ENCODE results near the gene ZSCAN2. TPM values are rescaled to one million over a fixed set of nuclear protein-coding genes. Genes with fewer than 3 reads are reported as not detected.
"Not testable (repeated sequence)": the region's sequence is repeated elsewhere in the genome, so short reads cannot be mapped to it uniquely, and the experiment has no call there.

The ZSCAN2 gene
- polyA plus RNA-seq = 1 to 10 TPM; 1.8 to 9.9 (median 9.5) TPM

- WGBS, 3 donors = 0% methylated on average over 64 to 68 of the region's 68 CpGs
- H3K27ac ChIP-seq (ENCODE audit: low read depth, low read length) = no peak within 1 kb of the TSS
These were observed at the start of gene ZSCAN2 for GRCh38 chr15:84600687-84601554. ZSCAN2 (plus strand) TSS chr15:84601009; CDS start chr15:84603928, 2,919 bp downstream.

DNA sequence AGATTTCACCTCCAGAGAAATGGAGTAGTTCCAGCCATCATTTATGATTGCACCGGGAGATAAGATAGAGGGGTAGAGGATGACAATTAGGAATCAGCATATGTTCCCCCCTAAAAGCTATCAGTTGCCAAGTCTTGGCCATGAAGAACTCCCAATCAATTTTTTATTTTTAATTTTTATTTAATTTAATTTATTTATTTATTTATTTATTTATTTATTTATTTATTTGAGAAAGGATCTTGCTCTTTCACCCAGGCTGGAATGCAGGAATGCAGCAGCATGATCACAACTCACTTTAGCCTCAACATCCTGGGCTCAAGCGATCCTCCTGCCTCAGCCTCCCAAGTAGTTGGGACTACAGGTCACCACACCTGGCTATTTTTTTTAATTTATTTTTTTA is 49.2 kb upstream of the ZSCAN2 start:
- WGBS, 3 donors = 97% methylated on average over 2 of the region's 2 CpGs
- H3K27ac ChIP-seq (ENCODE audit: low read depth, low read length) = not testable (repeated sequence)

GRCh38 chr15:84552896-84553295 is 47.9 kb upstream of the ZSCAN2 start:
- 95 to 100% (median 96%) methylated on average over 1 of the region's 1 CpG for WGBS, 3 donors
- no peak overlapping the region for H3K27ac ChIP-seq (ENCODE audit: low read depth, low read length)

DNA sequence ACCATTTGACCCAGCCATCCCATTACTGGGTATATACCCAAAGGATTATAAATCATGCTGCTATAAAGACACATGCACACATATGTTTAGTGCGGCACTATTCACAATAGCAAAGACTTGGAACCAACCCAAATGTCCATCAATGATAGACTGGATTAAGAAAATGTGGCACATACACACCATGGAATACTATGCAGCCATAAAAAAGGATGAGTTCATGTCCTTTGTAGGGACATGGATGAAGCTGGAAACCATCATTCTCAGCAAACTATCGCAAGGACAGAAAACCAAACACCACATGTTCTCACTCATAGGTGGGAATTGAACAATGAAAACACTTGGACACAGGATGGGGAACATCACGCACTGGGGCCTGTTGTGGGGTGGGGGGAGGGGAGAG is 44.1 kb upstream of the ZSCAN2 start:
- whole genome bisulfite sequencing, 3 donors = 93 to 100% (median 94%) methylated on average over 2 to 3 of the region's 3 CpGs
- not testable (repeated sequence) for H3K27ac ChIP-seq (ENCODE audit: low read depth, low read length)

GRCh38 chr15:84568021-84568420 is 32.8 kb upstream of the ZSCAN2 start:
- 86 to 93% (median 92%) methylated on average over 6 of the region's 6 CpGs for WGBS, 3 donors
- H3K27ac ChIP-seq (ENCODE audit: low read depth, low read length) = not testable (repeated sequence)

DNA sequence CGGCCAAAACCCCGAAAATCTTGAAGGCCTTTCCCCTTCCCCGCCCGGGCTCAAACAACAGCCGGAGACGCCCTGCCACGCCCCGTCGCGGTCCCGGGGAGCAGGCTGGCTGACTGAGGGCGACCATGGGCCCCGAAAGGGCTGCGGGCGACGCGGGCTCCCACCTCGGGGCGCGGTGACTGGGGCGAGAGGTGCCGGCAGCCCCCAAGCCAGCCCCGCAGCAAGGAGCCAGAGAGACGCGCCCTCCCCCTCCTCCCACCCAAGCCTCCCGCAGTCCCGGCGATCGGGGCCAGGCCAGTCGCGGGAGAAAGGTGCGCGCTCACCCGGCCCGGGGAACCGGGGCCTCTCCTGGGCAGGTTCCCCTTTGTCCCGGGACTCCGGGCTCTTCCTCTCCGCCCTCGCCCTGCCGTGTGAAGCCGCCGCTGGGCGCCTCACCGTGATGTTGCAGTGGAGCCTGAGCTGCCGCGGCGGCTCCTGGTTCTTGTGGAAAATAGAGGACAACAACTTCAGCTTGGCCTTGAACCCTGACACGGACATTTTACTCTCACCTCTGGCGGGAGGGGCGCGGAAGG is 30.6 kb upstream of the ZSCAN2 start:
- peak overlapping the region; percentile 64 for H3K27ac ChIP-seq (ENCODE audit: low read depth, low read length)
- WGBS, 3 donors = 0 to 1% (median 0%) methylated on average over 50 to 52 of the region's 52 CpGs

GRCh38 chr15:84572231-84572630 is 28.6 kb upstream of the ZSCAN2 start:
- no peak overlapping the region for H3K27ac ChIP-seq (ENCODE audit: low read depth, low read length)
- WGBS, 3 donors = 83 to 94% (median 90%) methylated on average over 4 of the region's 4 CpGs

- 90 to 94% (median 91%) methylated on average over 4 of the region's 4 CpGs for WGBS, 3 donors
- H3K27ac ChIP-seq (ENCODE audit: low read depth, low read length) = no peak overlapping the region
These were observed 25.3 kb upstream of the ZSCAN2 start for GRCh38 chr15:84575493-84575892.

DNA sequence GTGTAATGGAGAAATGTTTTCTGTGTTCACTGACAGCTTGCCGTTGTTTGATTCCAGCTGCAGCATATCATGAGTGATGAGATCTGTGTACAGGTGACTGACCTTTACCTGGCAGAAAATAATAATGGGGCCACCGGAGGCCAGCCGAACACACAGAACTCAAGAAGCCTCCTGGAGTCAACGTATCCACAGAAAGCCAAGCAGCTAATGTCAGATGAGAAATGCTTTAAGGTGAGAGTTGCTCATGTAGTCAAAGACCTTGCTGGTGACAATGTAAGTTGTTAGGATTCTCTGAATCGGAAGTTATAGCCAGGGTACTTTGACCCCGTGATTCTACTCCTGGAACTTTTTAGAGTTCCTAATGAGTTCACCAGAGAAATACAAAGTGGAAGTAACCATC is 22.9 kb upstream of the ZSCAN2 start:
- WGBS, 3 donors = 56 to 87% (median 84%) methylated on average over 6 of the region's 6 CpGs
- H3K27ac ChIP-seq (ENCODE audit: low read depth, low read length) = not testable (repeated sequence)

- not testable (repeated sequence) for H3K27ac ChIP-seq (ENCODE audit: low read depth, low read length)
- WGBS, 3 donors = 46 to 74% (median 62%) methylated on average over 7 of the region's 7 CpGs
These were observed 21.5 kb upstream of the ZSCAN2 start for GRCh38 chr15:84579261-84579721.

GRCh38 chr15:84581676-84582428 is 19.0 kb upstream of the ZSCAN2 start:
- WGBS, 3 donors = 51 to 62% (median 61%) methylated on average over 5 of the region's 7 CpGs
- H3K27ac ChIP-seq (ENCODE audit: low read depth, low read length) = not testable (repeated sequence)

DNA sequence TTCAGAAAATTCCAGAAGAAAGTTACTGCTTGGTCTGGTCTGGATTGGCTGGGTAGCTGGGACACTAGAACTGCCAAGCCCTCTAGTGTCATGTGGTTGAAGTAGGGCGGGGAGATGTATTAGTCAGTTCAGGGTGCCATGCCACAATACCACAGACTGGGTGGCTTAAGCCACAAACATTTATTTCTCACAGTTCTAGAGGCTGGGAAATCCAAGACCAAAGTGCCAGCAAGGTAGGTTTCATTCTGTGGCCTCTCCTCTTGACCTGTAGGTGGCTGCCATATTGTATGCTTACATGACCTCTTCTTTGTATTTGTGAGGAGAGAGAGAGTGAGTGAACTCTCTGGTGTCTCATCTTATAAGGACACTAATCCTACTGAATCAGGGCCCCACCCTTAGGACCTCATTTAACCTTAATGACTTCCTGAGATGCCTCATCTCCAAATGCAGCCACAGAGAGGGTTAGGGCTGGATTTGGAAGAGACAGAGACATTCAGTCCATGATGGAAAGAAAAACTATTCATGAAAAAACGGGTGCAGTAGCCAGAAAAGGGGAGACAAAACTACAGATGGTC is 18.1 kb upstream of the ZSCAN2 start:
- WGBS, 3 donors = 83 to 95% (median 85%) methylated on average over 2 of the region's 2 CpGs

GRCh38 chr15:84583921-84584320 is 16.9 kb upstream of the ZSCAN2 start:
- not testable (repeated sequence) for H3K27ac ChIP-seq (ENCODE audit: low read depth, low read length)
- WGBS, 3 donors = 31 to 55% (median 41%) methylated on average over 4 of the region's 4 CpGs

More for the DNA sequence above, 18.1 kb upstream of the ZSCAN2 start:
- H3K27ac ChIP-seq (ENCODE audit: low read depth, low read length) = no peak overlapping the region

- WGBS, 3 donors = 65 to 79% (median 69%) methylated on average over 6 of the region's 6 CpGs
- no peak overlapping the region for H3K27ac ChIP-seq (ENCODE audit: low read depth, low read length)
These were observed 14.1 kb upstream of the ZSCAN2 start for GRCh38 chr15:84586696-84587095.

DNA sequence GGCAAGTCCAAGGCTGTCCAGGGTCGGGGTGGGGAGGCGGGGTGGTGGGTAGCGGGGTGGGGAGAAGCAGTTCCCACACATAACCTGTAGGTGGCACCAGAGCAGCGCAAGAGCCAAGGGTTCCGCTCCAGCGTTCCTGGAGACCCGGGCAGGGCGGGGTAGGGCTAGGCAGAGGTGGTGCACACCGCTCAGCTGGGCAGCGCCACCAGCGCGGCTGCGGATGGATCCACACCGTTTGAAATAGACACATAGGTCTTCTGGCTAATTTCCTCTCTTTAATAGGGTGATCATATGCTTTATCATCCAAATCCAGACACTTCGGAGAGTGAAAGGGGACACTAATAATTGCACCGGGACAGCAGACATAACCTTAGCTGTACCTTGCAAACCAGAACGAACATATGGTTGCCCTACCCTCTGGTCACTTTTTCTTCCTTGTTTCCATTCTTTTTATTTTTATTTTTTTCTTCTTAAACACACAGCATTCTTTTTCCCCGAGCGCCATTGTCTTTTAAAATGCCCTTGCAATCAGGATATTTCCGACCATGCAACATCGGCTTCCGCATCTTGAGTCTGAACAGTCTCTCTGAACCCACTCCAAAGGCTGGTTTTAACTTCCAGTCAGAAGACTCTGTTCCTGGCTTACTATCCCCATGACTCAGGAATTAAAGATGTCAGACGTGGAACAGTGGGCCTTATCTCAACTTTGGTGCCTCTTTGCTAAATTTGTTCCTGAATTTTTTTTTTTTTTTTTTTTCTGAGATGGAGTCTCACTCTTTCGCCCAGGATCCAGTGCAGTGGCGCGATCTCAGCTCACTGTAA is 12.5 kb upstream of the ZSCAN2 start:
- H3K27ac ChIP-seq (ENCODE audit: low read depth, low read length) = no peak overlapping the region
- 25 to 29% (median 25%) methylated on average over 26 of the region's 26 CpGs for WGBS, 3 donors

DNA sequence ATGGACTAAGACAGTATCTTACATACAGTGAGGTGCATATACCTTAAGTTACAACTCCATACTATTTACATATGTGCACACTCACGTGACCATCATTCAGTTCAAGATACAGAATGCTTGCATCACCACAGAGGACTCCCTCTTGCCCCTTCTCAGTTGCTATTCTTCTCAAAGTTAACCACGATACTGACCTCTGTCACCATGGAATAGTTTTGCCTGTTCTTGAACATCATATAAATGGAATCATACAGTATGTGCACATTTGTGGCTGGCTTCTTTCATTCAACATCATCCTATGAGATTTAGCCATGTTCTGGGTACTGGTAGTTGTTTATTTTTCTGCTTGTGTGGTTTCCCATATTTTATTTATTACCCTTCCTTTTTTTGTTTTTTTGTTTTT is 10.4 kb upstream of the ZSCAN2 start:
- WGBS, 3 donors = 72 to 83% (median 79%) methylated on average over 2 of the region's 2 CpGs
- H3K27ac ChIP-seq (ENCODE audit: low read depth, low read length) = no peak overlapping the region

DNA sequence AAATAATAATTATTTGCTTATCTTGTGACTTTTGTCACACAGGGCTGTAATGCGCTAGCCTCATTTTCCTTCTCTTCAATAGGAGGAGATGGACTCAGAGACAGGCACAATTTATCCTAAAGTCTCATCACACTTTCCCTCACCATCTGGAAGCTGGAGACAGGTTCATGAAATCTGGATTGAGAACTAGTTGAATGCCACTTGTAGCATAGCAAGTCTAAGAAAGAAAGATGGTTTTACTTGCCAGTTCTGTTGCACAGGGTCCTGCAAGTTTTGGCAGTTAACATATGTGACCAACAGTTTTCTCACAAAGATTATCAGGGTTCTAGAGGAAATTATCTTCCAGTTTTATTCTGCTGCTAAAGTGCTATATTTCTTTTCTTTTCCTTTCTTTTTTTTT is 9.0 kb upstream of the ZSCAN2 start:
- no peak overlapping the region for H3K27ac ChIP-seq (ENCODE audit: low read depth, low read length)
- 97 to 100% (median 100%) methylated on average over 1 of the region's 1 CpG for WGBS, 3 donors

All from adipose tissue (tissue), 3 donors.